GM19238 (cell line): ENCODE results near the gene SPTLC2.

Experiments
- DNase-seq: peaks from one replicate; pipeline ENCODE4 v3.0.0; 2011; ENCODE audit warnings: low spot score; ENCODE audit not compliant: insufficient read length

SPTLC2 gene

GRCh38 chr14:77623201-77623600 lies 6.8 kb upstream of the SPTLC2 start:
- no peak for DNase-seq

GRCh38 chr14:77622366-77622961 lies 6.0 kb upstream of the SPTLC2 start:
- no peak for DNase-seq

GRCh38 chr14:77620222-77620870 lies 3.9 kb upstream of the SPTLC2 start:
- no peak for DNase-seq

GRCh38 chr14:77618381-77618970 lies 2.0 kb upstream of the SPTLC2 start:
- DNase-seq: no peak

GRCh38 chr14:77616133-77616453 lies 344 bp downstream of the SPTLC2 start:
- peak; percentile 10 for DNase-seq

GRCh38 chr14:77615361-77616132 lies 890 bp downstream of the SPTLC2 start:
- DNase-seq: no peak

GRCh38 chr14:77613201-77613600 lies 3.2 kb downstream of the SPTLC2 start:
- no peak for DNase-seq

GRCh38 chr14:77612011-77612620 lies 4.3 kb downstream of the SPTLC2 start:
- no peak for DNase-seq

- DNase-seq: no peak
Observed at GRCh38 chr14:77610553-77610952, 5.9 kb downstream of the SPTLC2 start.

- no peak for DNase-seq
Observed at GRCh38 chr14:77609922-77610321, 6.5 kb downstream of the SPTLC2 start.

- DNase-seq: no peak
Observed at GRCh38 chr14:77607741-77608302, 8.6 kb downstream of the SPTLC2 start.

- DNase-seq: no peak
Observed at GRCh38 chr14:77605392-77605972, 11.0 kb downstream of the SPTLC2 start.

- DNase-seq: no peak
Observed at GRCh38 chr14:77603654-77604255, 12.7 kb downstream of the SPTLC2 start.

- no peak for DNase-seq
Observed at GRCh38 chr14:77603031-77603430, 13.4 kb downstream of the SPTLC2 start.

GRCh38 chr14:77601846-77602619 lies 14.4 kb downstream of the SPTLC2 start:
- no peak for DNase-seq

- DNase-seq: no peak
Observed at GRCh38 chr14:77599889-77600288, 16.5 kb downstream of the SPTLC2 start.

GRCh38 chr14:77598366-77599070 lies 17.9 kb downstream of the SPTLC2 start:
- no peak for DNase-seq

- DNase-seq: no peak
Observed at GRCh38 chr14:77593501-77593961, 22.9 kb downstream of the SPTLC2 start.

GRCh38 chr14:77590845-77591485 lies 25.5 kb downstream of the SPTLC2 start:
- DNase-seq: no peak
